GM21526 (cell line): ENCODE results near the gene GINS3.

Source experiments
- ATAC-seq: cut with Tn5 transposase; IDR thresholded peaks from one replicate; pipeline ENCODE4 v1.9.1; 2021; ENCODE audit warnings: moderate library complexity; ENCODE audit not compliant: unreplicated experiment, low FRiP score

The GINS3 gene

GRCh38 chr16:58421529-58421928, 29.3 kb downstream of the GINS3 start:
- no peak for ATAC-seq

DNA sequence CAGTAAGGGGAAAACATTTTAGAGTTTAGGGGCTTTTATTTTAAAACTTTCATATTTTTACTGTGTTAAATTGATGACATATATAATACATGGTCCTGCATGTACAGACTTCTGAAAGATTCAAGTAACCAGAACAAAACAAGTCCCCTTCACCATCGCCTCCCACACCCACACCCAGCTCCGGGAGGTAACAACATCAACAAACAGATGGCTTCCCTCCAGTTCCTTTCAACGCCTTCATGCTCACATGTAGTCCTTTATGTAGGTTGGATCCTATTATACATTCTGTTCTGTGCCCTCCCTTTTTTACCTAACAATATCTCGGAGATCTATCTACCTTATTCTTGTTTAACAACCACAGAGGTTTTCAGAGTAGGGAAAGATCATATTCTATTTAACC, 30.5 kb downstream of the GINS3 start:
- no peak for ATAC-seq

DNA sequence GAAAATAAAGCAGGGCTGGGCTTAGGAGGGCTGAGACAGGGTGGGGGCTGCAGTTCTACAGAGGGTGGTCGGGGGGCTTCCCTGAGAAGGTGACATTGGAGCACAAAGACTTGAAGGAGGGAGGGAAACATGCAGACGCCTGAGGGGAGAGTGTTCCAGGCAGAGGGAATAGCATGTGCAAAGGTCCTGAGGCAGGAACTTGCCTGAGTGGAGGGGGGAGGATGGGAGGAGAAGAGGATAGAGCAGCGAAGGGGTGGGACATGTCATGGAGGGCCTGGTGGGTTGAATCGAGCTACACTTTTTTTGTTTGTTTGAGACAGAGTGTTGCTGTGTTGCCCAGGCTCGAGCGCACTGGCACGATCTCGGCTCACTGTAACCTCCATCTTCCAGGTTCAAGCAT, 33.0 kb downstream of the GINS3 start:
- no peak for ATAC-seq

GRCh38 chr16:58425756-58426494, 33.7 kb downstream of the GINS3 start:
- peak; percentile 76 for ATAC-seq

DNA sequence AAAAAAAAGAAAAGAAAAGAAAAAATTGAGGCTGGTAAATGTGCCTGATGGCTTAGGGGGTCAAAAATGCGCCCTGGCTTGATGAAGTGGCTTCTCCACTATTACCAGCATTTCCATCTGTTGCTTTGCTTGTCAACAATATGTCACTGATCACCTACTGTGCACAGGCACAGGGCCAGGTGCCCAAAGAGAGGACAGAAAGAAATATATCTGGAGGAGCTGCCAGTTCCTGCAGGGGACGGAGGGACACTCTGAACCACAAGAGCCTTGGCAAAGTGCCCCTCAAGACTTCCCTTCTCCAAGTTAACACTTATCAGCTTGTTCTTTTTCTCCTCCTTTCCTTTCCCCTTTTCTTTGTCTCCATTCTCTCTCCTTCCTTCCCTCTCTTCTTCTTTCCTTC, 34.7 kb downstream of the GINS3 start:
- ATAC-seq, result no peak

GRCh38 chr16:58428621-58429542, 36.6 kb downstream of the GINS3 start:
- ATAC-seq, result no peak

- ATAC-seq, result no peak
Observed at GRCh38 chr16:58430718-58431117, 38.4 kb downstream of the GINS3 start.

GRCh38 chr16:58433569-58433951, 41.3 kb downstream of the GINS3 start:
- ATAC-seq, result no peak

DNA sequence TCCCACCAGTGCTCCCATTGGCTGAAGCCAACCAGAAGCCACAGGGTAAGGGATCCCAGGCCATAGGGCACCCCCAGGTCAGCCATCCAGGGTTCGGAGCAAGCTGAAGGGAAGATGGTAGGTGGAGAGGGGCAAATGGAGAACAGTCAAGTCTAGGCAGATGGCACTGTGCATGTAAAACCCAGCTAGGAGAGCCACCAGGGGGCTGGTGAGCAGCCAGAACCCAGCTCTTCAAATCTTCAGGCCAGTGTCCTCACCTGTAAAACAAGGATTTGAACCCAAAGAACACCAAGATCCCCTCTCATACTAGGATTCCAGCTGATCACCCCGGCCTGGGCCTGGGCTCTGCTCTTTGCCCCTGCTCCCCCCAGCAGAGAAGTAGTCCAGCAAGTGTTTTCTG, 43.5 kb downstream of the GINS3 start:
- ATAC-seq, result no peak

GRCh38 chr16:58440131-58440530, 47.9 kb downstream of the GINS3 start:
- ATAC-seq, result no peak

- no peak for ATAC-seq
Observed at GRCh38 chr16:58442547-58442946, 50.3 kb downstream of the GINS3 start.

GRCh38 chr16:58443783-58444182, 51.5 kb downstream of the GINS3 start:
- ATAC-seq, result no peak

DNA sequence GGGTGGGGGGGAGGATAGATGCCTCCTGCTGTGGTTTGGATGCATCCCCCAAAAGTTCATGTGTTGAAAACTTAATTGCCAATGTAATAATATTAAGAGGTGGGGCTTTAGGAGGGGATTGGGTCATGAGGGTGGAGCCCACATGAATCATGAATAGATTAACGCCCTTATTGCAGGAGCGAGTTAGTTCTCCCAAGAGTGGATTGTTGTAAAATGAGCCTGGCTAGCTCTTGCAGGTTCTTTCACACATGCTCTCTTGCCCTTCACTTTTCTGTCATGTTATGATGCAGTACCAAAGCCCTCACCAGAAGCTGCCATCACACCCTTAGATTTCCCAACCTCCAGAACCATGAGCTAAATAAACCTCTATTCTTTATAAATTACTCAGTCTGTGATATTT, 52.0 kb downstream of the GINS3 start:
- no peak for ATAC-seq

DNA sequence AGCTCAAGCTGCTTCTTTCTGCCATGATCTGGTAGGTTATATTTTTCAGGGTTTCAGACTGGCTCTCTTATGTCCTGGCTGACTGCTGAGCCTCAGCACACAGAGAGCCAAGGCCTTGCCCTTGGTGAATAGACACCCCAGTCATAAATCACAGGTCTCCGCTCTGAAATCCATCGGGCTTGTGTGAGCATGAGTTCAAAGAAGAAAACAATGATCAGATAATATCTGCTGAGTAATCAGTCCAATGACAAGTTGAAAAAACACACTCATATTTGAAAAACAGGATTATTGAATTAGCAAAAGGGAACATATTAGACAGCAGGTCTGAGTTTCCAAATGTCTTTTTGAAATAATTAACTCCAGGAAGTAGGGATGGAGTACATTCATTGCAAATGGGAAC, 56.6 kb downstream of the GINS3 start:
- no peak for ATAC-seq

- no peak for ATAC-seq
Observed at GRCh38 chr16:58449306-58449705, 57.0 kb downstream of the GINS3 start.

DNA sequence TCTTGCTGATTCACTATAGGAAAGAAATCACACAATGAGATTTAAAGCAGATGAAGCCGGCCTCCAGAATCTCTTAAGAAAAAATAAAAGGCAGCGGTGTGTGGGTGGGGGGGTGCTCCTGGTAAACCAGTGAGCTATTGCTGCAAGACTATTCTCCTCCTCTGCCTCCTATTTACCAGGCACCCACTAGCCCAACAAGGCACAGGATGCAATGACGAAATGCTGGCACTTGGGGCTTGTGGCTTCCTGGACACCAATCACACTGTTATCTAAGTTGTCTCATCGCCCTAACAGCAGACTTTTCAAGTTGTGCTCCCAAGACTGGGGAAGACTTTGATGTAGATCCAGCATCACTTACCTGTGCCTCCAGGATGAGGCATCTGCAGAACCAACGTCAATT, 57.5 kb downstream of the GINS3 start:
- no peak for ATAC-seq

- no peak for ATAC-seq
Observed at GRCh38 chr16:58450590-58450989, 58.3 kb downstream of the GINS3 start.

GRCh38 chr16:58451265-58451689, 59.0 kb downstream of the GINS3 start:
- ATAC-seq, result no peak

GRCh38 chr16:58451945-58452401, 59.7 kb downstream of the GINS3 start:
- ATAC-seq, result no peak

DNA sequence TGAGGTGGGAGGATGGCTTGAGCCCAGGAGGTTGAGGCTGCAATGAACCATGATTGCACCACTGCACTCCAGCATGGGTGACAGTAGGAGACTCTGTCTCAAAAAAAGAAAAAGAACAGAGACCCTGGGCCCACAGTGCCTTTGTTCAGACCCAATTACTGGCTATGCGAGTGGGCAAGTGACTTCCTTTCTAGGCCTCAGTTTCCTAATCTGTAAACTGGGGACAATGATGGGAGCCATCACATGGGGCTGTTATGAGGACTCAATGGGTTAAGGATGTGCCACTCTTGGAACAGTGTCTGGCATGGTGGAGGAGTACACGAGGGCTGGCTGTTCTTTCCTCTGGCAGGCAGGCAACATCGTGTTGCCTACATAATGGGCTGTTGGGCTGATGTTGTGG, 60.4 kb downstream of the GINS3 start:
- ATAC-seq, result no peak

- ATAC-seq, result no peak
Observed at GRCh38 chr16:58454178-58454577, 61.9 kb downstream of the GINS3 start.

DNA sequence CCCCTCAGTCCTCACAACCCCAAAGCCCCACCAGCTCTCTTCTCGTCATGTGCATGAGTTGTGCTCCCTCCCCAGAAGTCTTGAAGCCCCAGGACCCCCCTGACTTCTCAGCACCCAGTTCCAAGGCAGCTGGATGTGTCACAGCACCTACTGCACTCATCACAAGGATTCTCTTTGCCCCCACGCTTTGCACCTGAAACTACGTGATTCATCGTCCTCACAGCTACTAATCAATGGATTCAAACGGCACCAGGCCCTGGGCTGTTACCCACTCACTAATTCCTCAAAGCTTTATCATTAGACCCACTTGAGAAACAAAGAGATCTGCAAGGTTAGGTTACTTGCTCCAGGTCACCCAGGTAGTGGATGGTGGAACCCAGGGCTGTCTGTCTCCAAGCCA, 62.6 kb downstream of the GINS3 start:
- no peak for ATAC-seq
